Measurements from ENCODE around the gene SIGLEC10. TPM values are rescaled to one million over a fixed set of nuclear protein-coding genes. Genes with fewer than 3 reads are reported as not detected.
A peak's percentile ranks its signal among the peaks of the same experiment; 100 is the strongest.

The SIGLEC10 gene
- total and polyA plus RNA-seq, 9 of the 15 experiments (the other 6 are each of a cell fraction or from before 2014, with no cell fraction given): 0.10 to 1.8 (median 0.82) TPM

DNA sequence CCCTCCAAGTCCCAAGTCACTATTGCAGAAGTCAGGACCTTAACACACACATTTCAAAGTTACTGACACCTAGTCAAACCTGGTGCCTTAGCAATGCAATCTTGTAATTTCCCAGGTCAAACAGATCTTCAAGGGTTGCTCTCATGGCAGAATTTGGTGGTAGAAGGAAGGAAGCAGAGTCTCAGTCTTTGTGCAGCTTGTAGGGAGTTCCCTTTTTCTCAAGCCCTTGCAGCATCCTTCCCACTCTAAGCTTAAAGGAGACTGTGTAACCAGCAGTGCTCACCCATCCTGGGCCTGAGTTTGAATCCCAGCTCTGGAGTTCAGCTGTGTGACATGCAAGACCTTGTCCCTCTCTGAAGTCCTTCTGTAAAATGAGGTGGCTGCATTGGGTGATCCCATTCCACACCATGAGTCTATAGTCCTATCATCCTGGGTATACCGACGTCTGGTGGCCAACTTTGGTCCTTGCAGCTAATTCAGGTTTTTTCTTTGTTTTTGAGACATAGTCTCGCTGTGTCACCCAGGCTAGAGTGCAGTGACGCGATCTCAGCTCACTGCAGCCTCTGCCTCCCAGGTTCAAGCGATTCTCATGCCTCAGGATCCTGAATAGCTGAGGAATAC, 9.8 kb downstream of the SIGLEC10 start (continued):
- TF ChIP-seq, protein P1, sequence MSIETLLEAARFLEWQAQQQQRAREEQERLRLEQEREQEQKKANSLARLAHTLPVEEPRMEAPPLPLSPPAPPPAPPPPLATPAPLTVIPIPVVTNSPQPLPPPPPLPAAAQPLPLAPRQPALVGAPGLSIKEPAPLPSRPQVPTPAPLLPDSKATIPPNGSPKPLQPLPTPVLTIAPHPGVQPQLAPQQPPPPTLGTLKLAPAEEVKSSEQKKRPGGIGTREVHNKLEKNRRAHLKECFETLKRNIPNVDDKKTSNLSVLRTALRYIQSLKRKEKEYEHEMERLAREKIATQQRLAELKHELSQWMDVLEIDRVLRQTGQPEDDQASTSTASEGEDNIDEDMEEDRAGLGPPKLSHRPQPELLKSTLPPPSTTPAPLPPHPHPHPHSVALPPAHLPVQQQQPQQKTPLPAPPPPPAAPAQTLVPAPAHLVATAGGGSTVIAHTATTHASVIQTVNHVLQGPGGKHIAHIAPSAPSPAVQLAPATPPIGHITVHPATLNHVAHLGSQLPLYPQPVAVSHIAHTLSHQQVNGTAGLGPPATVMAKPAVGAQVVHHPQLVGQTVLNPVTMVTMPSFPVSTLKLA (conservative IDR thresholded peaks at IDR 0.05): no peak; a peak in 1 of 4 replicates
- no peak for TF ChIP-seq HNRNPH1 (optimal IDR thresholded peaks at IDR 0.05; ENCODE audit: low read depth, low read length)
- no peak for TF ChIP-seq HNRNPK (IDR thresholded peaks at IDR 0.05; ENCODE audit: low read depth, low read length, poor library complexity, severe bottlenecking)
- TF ChIP-seq, protein P2, sequence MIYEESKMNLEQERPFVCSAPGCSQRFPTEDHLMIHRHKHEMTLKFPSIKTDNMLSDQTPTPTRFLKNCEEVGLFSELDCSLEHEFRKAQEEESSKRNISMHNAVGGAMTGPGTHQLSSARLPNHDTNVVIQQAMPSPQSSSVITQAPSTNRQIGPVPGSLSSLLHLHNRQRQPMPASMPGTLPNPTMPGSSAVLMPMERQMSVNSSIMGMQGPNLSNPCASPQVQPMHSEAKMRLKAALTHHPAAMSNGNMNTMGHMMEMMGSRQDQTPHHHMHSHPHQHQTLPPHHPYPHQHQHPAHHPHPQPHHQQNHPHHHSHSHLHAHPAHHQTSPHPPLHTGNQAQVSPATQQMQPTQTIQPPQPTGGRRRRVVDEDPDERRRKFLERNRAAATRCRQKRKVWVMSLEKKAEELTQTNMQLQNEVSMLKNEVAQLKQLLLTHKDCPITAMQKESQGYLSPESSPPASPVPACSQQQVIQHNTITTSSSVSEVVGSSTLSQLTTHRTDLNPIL (CRISPR knock-in tag; IDR thresholded peaks at IDR 0.05): no peak
- TF ChIP-seq MTA3 (IDR thresholded peaks at IDR 0.05; ENCODE audit: borderline replicate concordance): no peak
- no peak for TF ChIP-seq PHB2 (IDR thresholded peaks at IDR 0.05; ENCODE audit: low read depth)
- 0 out of 2 replicates have a peak, but pooled peaks have one; percentile 5 for TF ChIP-seq MAFK (IDR thresholded peaks at IDR 0.05; ENCODE audit: low read length)
- TF ChIP-seq, protein P3, sequence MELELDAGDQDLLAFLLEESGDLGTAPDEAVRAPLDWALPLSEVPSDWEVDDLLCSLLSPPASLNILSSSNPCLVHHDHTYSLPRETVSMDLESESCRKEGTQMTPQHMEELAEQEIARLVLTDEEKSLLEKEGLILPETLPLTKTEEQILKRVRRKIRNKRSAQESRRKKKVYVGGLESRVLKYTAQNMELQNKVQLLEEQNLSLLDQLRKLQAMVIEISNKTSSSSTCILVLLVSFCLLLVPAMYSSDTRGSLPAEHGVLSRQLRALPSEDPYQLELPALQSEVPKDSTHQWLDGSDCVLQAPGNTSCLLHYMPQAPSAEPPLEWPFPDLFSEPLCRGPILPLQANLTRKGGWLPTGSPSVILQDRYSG (tag; conservative IDR thresholded peaks at IDR 0.05; ENCODE audit: low read depth): no peak
- TF ChIP-seq ARID2 (IDR thresholded peaks at IDR 0.05): 0 out of 2 replicates have a peak, but pooled peaks have one; percentile 25
- TF ChIP-seq MEIS2 (IDR thresholded peaks at IDR 0.05; ENCODE audit: partially characterized antibody): no peak
- TF ChIP-seq HNRNPLL (IDR thresholded peaks at IDR 0.05; ENCODE audit: low read depth, low read length, poor library complexity, severe bottlenecking): no peak
- TF ChIP-seq, protein P4, sequence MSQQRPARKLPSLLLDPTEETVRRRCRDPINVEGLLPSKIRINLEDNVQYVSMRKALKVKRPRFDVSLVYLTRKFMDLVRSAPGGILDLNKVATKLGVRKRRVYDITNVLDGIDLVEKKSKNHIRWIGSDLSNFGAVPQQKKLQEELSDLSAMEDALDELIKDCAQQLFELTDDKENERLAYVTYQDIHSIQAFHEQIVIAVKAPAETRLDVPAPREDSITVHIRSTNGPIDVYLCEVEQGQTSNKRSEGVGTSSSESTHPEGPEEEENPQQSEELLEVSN (IDR thresholded peaks at IDR 0.05; ENCODE audit: borderline replicate concordance in 1 of 2, extremely low read depth in 1 of 2, insufficient read depth in 1 of 2, insufficient read length in 1 of 2, low read depth in 1 of 2, low read length in 1 of 2, poor library complexity in 1 of 2, severe bottlenecking in 1 of 2): no peak
- TF ChIP-seq SLC30A9 (CRISPR knock-in tag; IDR thresholded peaks at IDR 0.05): no peak
- no peak for TF ChIP-seq CHD2 (IDR thresholded peaks at IDR 0.05; ENCODE audit: low read depth, low read length)
- TF ChIP-seq, protein P5, sequence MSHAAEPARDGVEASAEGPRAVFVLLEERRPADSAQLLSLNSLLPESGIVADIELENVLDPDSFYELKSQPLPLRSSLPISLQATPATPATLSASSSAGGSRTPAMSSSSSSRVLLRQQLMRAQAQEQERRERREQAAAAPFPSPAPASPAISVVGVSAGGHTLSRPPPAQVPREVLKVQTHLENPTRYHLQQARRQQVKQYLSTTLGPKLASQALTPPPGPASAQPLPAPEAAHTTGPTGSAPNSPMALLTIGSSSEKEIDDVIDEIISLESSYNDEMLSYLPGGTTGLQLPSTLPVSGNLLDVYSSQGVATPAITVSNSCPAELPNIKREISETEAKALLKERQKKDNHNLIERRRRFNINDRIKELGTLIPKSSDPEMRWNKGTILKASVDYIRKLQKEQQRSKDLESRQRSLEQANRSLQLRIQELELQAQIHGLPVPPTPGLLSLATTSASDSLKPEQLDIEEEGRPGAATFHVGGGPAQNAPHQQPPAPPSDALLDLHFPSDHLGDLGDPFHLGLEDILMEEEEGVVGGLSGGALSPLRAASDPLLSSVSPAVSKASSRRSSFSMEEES (CRISPR knock-in tag; IDR thresholded peaks at IDR 0.05): no peak
- TF ChIP-seq, protein P6, sequence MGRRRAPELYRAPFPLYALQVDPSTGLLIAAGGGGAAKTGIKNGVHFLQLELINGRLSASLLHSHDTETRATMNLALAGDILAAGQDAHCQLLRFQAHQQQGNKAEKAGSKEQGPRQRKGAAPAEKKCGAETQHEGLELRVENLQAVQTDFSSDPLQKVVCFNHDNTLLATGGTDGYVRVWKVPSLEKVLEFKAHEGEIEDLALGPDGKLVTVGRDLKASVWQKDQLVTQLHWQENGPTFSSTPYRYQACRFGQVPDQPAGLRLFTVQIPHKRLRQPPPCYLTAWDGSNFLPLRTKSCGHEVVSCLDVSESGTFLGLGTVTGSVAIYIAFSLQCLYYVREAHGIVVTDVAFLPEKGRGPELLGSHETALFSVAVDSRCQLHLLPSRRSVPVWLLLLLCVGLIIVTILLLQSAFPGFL (CRISPR knock-in tag; IDR thresholded peaks at IDR 0.05): no peak
- no peak for TF ChIP-seq PHB (CRISPR knock-in tag; IDR thresholded peaks at IDR 0.05)
- peak in 1 of 2 experiments; percentile 51; a peak in 1 of 4 replicates for TF ChIP-seq MAZ (CRISPR knock-in tag; conservative IDR thresholded peaks at IDR 0.05 in 1 of 2, IDR thresholded peaks at IDR 0.05 in 1 of 2)
- no peak for TF ChIP-seq PTBP1 (IDR thresholded peaks at IDR 0.05; ENCODE audit: low read depth, low read length)

All from K562 (cell line).